ENCODE measurements around the gene PFDN1. TPM values are rescaled to one million over a fixed set of nuclear protein-coding genes. Genes with fewer than 3 reads are reported as not detected.
A peak's percentile ranks its signal among the peaks of the same experiment; 100 is the strongest.

PFDN1 gene
- total RNA-seq, 1 experiment from 2014 or later: 94.1 TPM

DNA sequence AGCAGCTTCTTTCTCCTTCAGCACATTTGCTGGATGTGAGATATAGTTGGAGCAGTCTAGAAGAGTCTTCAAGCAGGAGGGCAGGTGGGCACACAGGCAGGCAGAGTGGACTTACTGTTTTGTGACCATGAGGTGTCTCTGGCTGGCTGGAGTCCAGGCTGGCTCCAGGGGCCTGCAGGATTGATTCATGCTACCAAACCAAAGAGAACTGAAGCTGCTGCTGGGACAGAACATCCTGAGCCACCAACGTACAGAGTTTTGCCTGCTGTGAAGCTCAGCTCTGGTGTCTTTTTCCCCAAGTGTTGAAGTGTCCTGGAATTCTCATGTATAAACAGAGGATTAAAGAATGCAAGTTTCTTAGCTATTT is 82.2 kb downstream of the PFDN1 start:
- DNase-seq (ENCODE audit: low spot score): no peak
- no peak for TF ChIP-seq EZH2 (IDR thresholded peaks at IDR 0.05; ENCODE audit: borderline replicate concordance, low read depth, low read length, poor library complexity, severe bottlenecking)
- TF ChIP-seq, protein P1, sequence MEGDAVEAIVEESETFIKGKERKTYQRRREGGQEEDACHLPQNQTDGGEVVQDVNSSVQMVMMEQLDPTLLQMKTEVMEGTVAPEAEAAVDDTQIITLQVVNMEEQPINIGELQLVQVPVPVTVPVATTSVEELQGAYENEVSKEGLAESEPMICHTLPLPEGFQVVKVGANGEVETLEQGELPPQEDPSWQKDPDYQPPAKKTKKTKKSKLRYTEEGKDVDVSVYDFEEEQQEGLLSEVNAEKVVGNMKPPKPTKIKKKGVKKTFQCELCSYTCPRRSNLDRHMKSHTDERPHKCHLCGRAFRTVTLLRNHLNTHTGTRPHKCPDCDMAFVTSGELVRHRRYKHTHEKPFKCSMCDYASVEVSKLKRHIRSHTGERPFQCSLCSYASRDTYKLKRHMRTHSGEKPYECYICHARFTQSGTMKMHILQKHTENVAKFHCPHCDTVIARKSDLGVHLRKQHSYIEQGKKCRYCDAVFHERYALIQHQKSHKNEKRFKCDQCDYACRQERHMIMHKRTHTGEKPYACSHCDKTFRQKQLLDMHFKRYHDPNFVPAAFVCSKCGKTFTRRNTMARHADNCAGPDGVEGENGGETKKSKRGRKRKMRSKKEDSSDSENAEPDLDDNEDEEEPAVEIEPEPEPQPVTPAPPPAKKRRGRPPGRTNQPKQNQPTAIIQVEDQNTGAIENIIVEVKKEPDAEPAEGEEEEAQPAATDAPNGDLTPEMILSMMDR (conservative IDR thresholded peaks at IDR 0.05; ENCODE audit: low read depth, low read length): no peak
- Histone ChIP-seq H3K36me3 (ENCODE audit: insufficient read depth, low read length, poor library complexity, severe bottlenecking) (no peaks in the 10 kb centered on the region), H3K27ac (ENCODE audit: low read depth, low read length, poor library complexity, severe bottlenecking) (no peak overlapping the region), H3K4me1 (ENCODE audit: insufficient read depth, low read length, poor library complexity, severe bottlenecking) (peaks cover 14% of the 10 kb centered on the region), H3K27me3 (replicated peaks; ENCODE audit: insufficient read depth, low read depth, low read length, poor library complexity) (no peaks in the 10 kb centered on the region), H3K9me3 (ENCODE audit: low read depth, low read length, poor library complexity, severe bottlenecking) (no peaks in the 10 kb centered on the region), H3K4me3 (ENCODE audit: low read depth, low read length, poor library complexity, severe bottlenecking) (no peak overlapping the region)
- intact Hi-C loops (cut with micrococcal nuclease; ENCODE audit: unreplicated experiment): no loop called here
- CTCF ChIA-PET: interaction anchor here (1.0 kb wide), 1 partner anchor 130 kb away, joined by 3 read pairs; no protein-coding TSS in a partner anchor
- BruUV-seq (replicated peaks): no TSS peak
- POLR2A ChIA-PET (ENCODE audit: low non-redundant PET): no interaction called here

GRCh38 chr5:140220032-140220697 is 82.7 kb downstream of the PFDN1 start:
- Histone ChIP-seq H3K27me3 (replicated peaks; ENCODE audit: insufficient read depth, low read depth, low read length, poor library complexity) (no peaks in the 10 kb centered on the region), H3K36me3 (ENCODE audit: insufficient read depth, low read length, poor library complexity, severe bottlenecking) (no peaks in the 10 kb centered on the region), H3K9me3 (ENCODE audit: low read depth, low read length, poor library complexity, severe bottlenecking) (no peaks in the 10 kb centered on the region), H3K27ac (ENCODE audit: low read depth, low read length, poor library complexity, severe bottlenecking) (no peak overlapping the region), H3K4me1 (ENCODE audit: insufficient read depth, low read length, poor library complexity, severe bottlenecking) (peaks cover 14% of the 10 kb centered on the region), H3K4me3 (ENCODE audit: low read depth, low read length, poor library complexity, severe bottlenecking) (no peak overlapping the region)
- intact Hi-C loops (cut with micrococcal nuclease; ENCODE audit: unreplicated experiment): no loop called here
- ChIA-PET CTCF (interaction anchor here (1.0 kb wide), 1 partner anchor 131 kb away, joined by 3 read pairs; no protein-coding TSS in a partner anchor), POLR2A (ENCODE audit: low non-redundant PET) (no interaction called here)
- no TSS peak for BruUV-seq (replicated peaks)
- DNase-seq (ENCODE audit: low spot score): peak; percentile 73
- no peak for TF ChIP-seq EZH2 (IDR thresholded peaks at IDR 0.05; ENCODE audit: borderline replicate concordance, low read depth, low read length, poor library complexity, severe bottlenecking)
- TF ChIP-seq, protein P1 (conservative IDR thresholded peaks at IDR 0.05; ENCODE audit: low read depth, low read length): no peak

DNA sequence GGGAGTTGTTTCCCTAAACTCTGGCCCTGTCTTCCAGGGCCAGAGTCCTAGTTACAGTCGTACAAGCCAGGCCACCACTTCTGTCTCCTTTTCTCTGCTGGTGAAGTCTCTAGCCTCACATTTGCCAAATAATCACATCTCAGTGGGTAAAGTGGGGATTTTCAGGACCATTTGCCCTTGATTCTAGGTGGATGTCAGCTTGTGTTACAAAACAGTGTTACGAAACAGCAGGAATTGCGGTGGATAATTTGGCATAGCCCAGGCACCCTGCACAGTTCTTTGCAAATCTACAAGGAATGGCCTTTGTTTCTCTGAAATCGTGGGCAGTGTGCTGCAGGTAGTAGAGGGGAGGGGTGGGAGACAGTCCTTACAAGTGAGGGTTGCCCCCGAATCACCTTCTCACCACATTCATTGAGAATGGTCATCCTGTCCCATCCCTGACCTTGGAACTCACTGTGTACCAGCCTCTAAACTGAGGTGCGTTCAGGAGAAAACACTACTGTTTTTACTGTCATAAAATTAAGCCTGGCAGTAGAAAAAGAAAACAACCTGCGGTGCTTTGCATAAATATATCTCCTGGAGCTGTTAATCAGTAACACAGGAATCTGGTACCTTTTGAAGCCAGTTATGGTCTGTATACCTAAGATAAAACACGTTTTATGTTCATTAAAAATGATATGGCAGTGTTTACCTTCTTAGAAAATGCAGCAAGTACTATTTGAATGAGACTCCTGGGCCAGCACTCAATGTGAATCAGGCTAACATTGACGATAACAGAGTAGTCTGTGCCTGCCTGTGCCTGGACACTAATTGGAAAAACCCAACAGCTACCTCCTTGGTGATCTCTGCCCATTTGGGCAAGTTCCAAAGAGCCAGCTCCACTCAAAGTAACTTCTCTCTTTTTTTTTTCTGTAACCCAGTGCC is 83.6 kb downstream of the PFDN1 start:
- Histone ChIP-seq H3K4me1 (ENCODE audit: insufficient read depth, low read length, poor library complexity, severe bottlenecking) (peaks cover 14% of the 10 kb centered on the region), H3K36me3 (ENCODE audit: insufficient read depth, low read length, poor library complexity, severe bottlenecking) (no peaks in the 10 kb centered on the region), H3K4me3 (ENCODE audit: low read depth, low read length, poor library complexity, severe bottlenecking) (no peak overlapping the region), H3K27me3 (replicated peaks; ENCODE audit: insufficient read depth, low read depth, low read length, poor library complexity) (no peaks in the 10 kb centered on the region), H3K9me3 (ENCODE audit: low read depth, low read length, poor library complexity, severe bottlenecking) (no peaks in the 10 kb centered on the region), H3K27ac (ENCODE audit: low read depth, low read length, poor library complexity, severe bottlenecking) (no peak overlapping the region)
- no TSS peak for BruUV-seq (replicated peaks)
- CTCF ChIA-PET: no interaction called here
- POLR2A ChIA-PET (ENCODE audit: low non-redundant PET): no interaction called here
- intact Hi-C loops (cut with micrococcal nuclease; ENCODE audit: unreplicated experiment): no loop called here
- no peak for DNase-seq (ENCODE audit: low spot score)
- no peak for TF ChIP-seq EZH2 (IDR thresholded peaks at IDR 0.05; ENCODE audit: borderline replicate concordance, low read depth, low read length, poor library complexity, severe bottlenecking)
- TF ChIP-seq, protein P1 (conservative IDR thresholded peaks at IDR 0.05; ENCODE audit: low read depth, low read length): no peak

All from A673 (cell line).